Muscle of leg (tissue), 11 donors: ENCODE data around the gene KLHL5. TPM values are rescaled to one million over a fixed set of nuclear protein-coding genes. Genes with fewer than 3 reads are reported as not detected.
"Not testable (repeated sequence)": the region's sequence is repeated elsewhere in the genome, so short reads cannot be mapped to it uniquely, and the experiment has no call there.

Source experiments
- DNase-seq: peaks from one replicate; pipeline ENCODE4 v3.0.0; 2013
- H3K27ac ChIP-seq: one replicate; pipeline ENCODE4 v1.5.1; 2013; ENCODE audit warnings: mild to moderate bottlenecking, low read length, control low read depth
- H3K27me3 ChIP-seq: one replicate; pipeline ENCODE4 v1.6.1; 2013; ENCODE audit warnings: low read length; ENCODE audit not compliant: control insufficient read depth, insufficient read depth
- H3K36me3 ChIP-seq: one replicate; pipeline ENCODE4 v1.6.1; 2013; ENCODE audit warnings: low read length; ENCODE audit not compliant: control insufficient read depth, insufficient read depth
- H3K4me1 ChIP-seq: one replicate; pipeline ENCODE4 v1.6.1; 2013; ENCODE audit warnings: low read length; ENCODE audit not compliant: control insufficient read depth, insufficient read depth
- H3K4me3 ChIP-seq: one replicate; pipeline ENCODE4 v1.5.1; 2013; ENCODE audit warnings: low read length, control low read depth
- H3K9me3 ChIP-seq: replicated peaks from 2 replicates; pipeline ENCODE4 v1.6.1; 2013; ENCODE audit warnings: low read depth, low read length; ENCODE audit not compliant: control insufficient read depth
- WGBS: methylation state at CpG from one replicate; pipeline ENCODE4 v1.1.5; 2013; ENCODE audit warnings: missing lambda C conversion rate; ENCODE audit not compliant: insufficient coverage; 5-methylcytosine and 5-hydroxymethylcytosine counted together
- polyA plus RNA-seq, 8 donors: library from polyadenylated mRNA; unstranded; fragments of 120-200 nt; gene quantifications; one replicate each; pipeline versions ENCODE4 v1.2.1 to v1.2.3, GENCODE V29; 2013; ENCODE audit warnings: inconsistent platforms in 1 of 8, low replicate concordance in 1 of 8; ENCODE audit not compliant: insufficient read length in 8 of 8, insufficient read depth in 1 of 8
- total RNA-seq: library from RNA; stranded (reverse); fragments of 120-200 nt; gene quantifications from one replicate; pipeline ENCODE4 v1.2.4, GENCODE V29; 2013

The KLHL5 gene
- total and polyA plus RNA-seq, 9 donors = 13.4 to 22.6 (median 17.8) TPM

DNA sequence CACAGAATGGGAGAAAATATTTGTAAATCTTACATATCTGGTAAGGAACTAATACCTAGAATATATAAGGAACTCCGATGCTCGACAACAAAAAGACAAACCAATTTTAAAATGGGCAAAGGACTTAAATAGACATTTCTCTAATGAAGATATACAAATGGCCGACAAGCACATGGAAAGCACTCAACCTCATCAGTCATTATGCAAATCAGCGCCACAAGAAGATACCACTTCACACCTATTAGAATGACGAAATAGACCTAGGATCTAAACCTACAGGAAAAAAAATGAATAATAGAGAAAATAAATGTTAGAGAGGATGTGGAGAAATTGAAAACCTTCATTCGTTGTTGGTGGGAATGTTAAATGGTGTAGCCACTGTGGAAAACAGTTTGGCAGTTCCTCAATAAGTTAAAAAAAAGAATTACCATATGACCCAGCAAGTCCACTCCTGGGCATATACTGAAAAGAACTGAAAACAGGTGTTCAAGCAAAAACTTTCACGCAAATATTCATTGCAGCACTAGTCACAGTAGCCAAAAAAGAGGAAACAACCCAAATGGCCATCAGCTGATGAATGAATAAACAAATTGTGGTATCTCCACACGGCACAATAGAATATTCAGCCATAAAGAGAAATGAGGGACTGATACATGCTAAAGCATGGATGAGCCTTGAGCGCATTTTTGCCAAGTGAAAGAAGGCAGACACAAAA lies 63.0 kb downstream of the KLHL5 start:
- DNase-seq = no peak
- WGBS = 83% methylated on average over 1 of the region's 9 CpGs
- Histone ChIP-seq H3K36me3 (no peaks in the 10 kb centered on the region), H3K4me3 (no peak overlapping the region), H3K4me1 (no peaks in the 10 kb centered on the region), H3K9me3 (no peaks in the 10 kb centered on the region), H3K27ac (no peak overlapping the region), H3K27me3 (no peaks in the 10 kb centered on the region)

- no CpG with 5 or more reads among the region's 3 CpGs for WGBS
These were observed 63.6 kb downstream of the KLHL5 start for GRCh38 chr4:39125600-39125985.

GRCh38 chr4:39126256-39127095 lies 64.4 kb downstream of the KLHL5 start:
- 100% methylated on average over 1 of the region's 11 CpGs for WGBS
- Histone ChIP-seq H3K4me3 (no peak overlapping the region), H3K36me3 (no peaks in the 10 kb centered on the region)

More at GRCh38 chr4:39125600-39125985, 63.6 kb downstream of the KLHL5 start:
- no peaks in the 10 kb centered on the region for H3K36me3 ChIP-seq
- no peak overlapping the region for H3K27ac ChIP-seq
- no peak for DNase-seq
- no peaks in the 10 kb centered on the region for H3K4me1 ChIP-seq
- H3K27me3 ChIP-seq = no peaks in the 10 kb centered on the region
- H3K9me3 ChIP-seq = no peaks in the 10 kb centered on the region
- H3K4me3 ChIP-seq = no peak overlapping the region

DNA sequence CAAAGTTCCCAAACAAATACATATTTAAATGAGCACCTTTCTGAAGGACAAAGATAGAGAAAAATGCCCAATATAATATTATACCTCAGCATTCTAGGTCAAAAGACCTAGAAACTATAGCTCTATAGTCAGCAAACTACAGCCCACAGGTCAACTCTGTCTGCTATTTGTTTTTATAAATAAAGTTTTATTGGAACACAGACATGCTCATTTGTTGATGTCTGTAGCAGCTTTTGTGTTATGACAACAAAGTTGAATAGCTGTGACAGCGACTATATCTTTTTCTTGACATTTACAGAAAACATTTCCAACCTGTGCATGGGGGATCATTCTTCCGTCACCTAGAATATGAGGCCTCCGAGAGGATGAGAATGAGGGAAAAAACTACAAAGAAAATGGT lies 71.6 kb downstream of the KLHL5 start:
- Histone ChIP-seq H3K4me3 (no peak overlapping the region), H3K27me3 (no peaks in the 10 kb centered on the region), H3K9me3 (no peaks in the 10 kb centered on the region), H3K36me3 (no peaks in the 10 kb centered on the region), H3K4me1 (peaks cover 6% of the 10 kb centered on the region), H3K27ac (no peak overlapping the region)
- WGBS = no CpG with 5 or more reads among the region's 3 CpGs
- no peak for DNase-seq

More at GRCh38 chr4:39126256-39127095, 64.4 kb downstream of the KLHL5 start:
- Histone ChIP-seq H3K27ac (no peak overlapping the region), H3K27me3 (no peaks in the 10 kb centered on the region), H3K9me3 (no peaks in the 10 kb centered on the region), H3K4me1 (no peaks in the 10 kb centered on the region)
- DNase-seq = no peak

DNA sequence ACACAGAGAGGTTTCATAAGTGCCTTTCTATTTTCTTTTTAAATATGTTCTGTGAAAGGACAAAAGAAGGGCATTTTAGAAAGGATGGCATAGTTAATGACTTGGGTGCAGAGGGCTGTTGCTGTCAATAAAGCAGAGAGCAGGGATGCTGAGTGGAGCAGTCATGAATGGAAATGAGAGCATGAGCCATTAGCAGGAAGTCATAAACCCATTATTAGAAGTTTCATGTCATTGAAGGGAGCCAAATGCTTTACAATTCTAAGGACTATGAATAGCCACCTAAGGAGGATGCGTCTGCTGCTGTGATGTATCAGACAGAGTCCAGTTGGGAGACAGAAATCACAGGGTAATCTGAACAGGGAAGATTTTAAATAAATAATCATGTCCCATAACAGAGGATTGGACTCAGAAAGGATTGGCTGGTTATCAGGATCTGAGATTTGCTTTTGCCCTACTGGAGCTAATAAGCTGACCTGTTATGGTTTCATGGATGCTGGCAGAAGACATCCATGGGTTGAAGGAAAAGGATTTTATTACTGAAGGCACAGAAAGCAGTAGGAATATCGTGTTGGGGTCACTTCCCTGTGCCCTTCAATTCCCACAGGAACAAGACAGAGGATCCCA lies 72.8 kb downstream of the KLHL5 start:
- no peak overlapping the region for H3K4me3 ChIP-seq
- peak; percentile 16 for DNase-seq

DNA sequence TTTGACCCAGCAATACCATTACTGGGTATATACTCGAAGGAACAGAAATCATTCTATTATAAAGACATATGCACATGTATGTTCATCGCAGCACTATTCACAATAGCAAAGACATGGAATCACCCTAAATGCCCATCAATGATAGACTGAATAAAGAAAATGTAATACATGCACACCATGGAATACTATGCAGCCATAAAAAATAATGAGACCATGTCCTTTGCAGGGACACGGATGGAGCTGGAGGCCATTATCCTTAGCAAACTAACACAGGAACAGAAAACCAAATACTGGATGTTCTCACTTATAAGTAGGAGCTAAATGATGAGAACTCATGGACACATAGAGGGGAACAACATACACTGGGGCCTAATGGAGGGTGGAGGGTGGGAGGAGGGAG lies 76.2 kb downstream of the KLHL5 start:
- no CpG with 5 or more reads among the region's 3 CpGs for WGBS
- H3K27me3 ChIP-seq, H3K4me3 ChIP-seq, H3K27ac ChIP-seq, H3K36me3 ChIP-seq, H3K9me3 ChIP-seq, DNase-seq, H3K4me1 ChIP-seq: not testable (repeated sequence)

More for the DNA sequence above, 72.8 kb downstream of the KLHL5 start:
- H3K27me3 ChIP-seq = no peaks in the 10 kb centered on the region
- no peaks in the 10 kb centered on the region for H3K9me3 ChIP-seq
- WGBS = no CpG with 5 or more reads among the region's 2 CpGs
- peaks cover 6% of the 10 kb centered on the region for H3K4me1 ChIP-seq
- no peak overlapping the region for H3K27ac ChIP-seq
- H3K36me3 ChIP-seq = no peaks in the 10 kb centered on the region

GRCh38 chr4:39146211-39146610 lies 84.2 kb downstream of the KLHL5 start:
- H3K9me3 ChIP-seq = no peaks in the 10 kb centered on the region
- no peaks in the 10 kb centered on the region for H3K4me1 ChIP-seq
- WGBS = no CpG with 5 or more reads among the region's 1 CpG
- no peaks in the 10 kb centered on the region for H3K36me3 ChIP-seq
- peak; percentile 6 for DNase-seq
- no peaks in the 10 kb centered on the region for H3K27me3 ChIP-seq
- no peak overlapping the region for H3K27ac ChIP-seq
- no peak overlapping the region for H3K4me3 ChIP-seq

GRCh38 chr4:39154009-39154408 lies 92.0 kb downstream of the KLHL5 start:
- no peaks in the 10 kb centered on the region for H3K9me3 ChIP-seq
- H3K36me3 ChIP-seq = no peaks in the 10 kb centered on the region
- H3K27me3 ChIP-seq = no peaks in the 10 kb centered on the region
- no CpG with 5 or more reads among the region's 4 CpGs for WGBS
- no peak overlapping the region for H3K27ac ChIP-seq
- no peak for DNase-seq
- no peak overlapping the region for H3K4me3 ChIP-seq
- no peaks in the 10 kb centered on the region for H3K4me1 ChIP-seq

DNA sequence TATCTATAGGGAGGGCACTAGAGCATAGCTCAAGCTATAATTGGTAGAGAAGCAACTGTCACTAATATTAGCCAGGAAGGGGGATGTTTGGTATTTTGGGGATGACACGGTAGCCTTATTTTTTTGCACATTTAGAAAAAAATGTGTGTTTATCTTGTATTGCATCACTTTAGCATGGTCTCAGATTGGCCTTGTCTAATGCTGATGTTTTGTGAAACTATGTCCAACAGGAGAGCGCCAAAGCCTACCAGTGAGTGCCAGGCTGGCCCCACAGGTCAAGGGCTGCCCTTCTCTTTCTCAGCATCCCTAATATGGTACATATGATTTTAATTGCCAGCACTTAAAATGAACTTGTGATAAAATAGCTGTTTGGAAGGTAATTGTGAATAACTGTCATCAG lies 95.5 kb downstream of the KLHL5 start:
- Histone ChIP-seq H3K9me3 (no peaks in the 10 kb centered on the region), H3K27me3 (no peaks in the 10 kb centered on the region), H3K4me3 (no peak overlapping the region), H3K4me1 (no peaks in the 10 kb centered on the region), H3K27ac (no peak overlapping the region), H3K36me3 (no peaks in the 10 kb centered on the region)
- WGBS = 84% methylated on average over 2 of the region's 2 CpGs
- no peak for DNase-seq

DNA sequence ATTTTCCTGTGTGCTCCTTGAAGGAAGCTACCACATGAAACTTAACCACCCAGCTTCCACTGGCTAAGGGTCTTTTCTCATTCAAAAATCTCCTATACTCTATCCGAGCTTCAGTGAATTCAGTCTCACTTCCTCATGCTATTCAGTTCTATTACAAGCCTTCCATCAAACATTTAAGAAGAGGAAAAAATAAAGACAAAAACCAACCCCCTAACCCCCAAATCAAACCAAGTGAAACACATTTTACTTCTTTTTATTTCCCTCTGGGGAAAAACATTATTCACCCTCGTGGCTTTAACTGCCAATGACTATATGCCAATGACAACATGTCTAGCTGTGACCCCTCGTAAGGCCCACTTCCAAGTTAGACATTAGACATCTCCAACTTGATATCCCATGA lies 104.1 kb downstream of the KLHL5 start:
- no peak overlapping the region for H3K27ac ChIP-seq
- no peak for DNase-seq
- H3K4me3 ChIP-seq = no peak overlapping the region
- no peaks in the 10 kb centered on the region for H3K4me1 ChIP-seq
- 60% methylated on average over 3 of the region's 3 CpGs for WGBS
- no peaks in the 10 kb centered on the region for H3K27me3 ChIP-seq
- H3K9me3 ChIP-seq = no peaks in the 10 kb centered on the region
- H3K36me3 ChIP-seq = no peaks in the 10 kb centered on the region
